Gastrocnemius medialis (tissue), 4 donors: Measurements from ENCODE around the gene CD38. TPM values are rescaled to one million over a fixed set of nuclear protein-coding genes. Genes with fewer than 3 reads are reported as not detected.
"Not testable (repeated sequence)": the region's sequence is repeated elsewhere in the genome, so short reads cannot be mapped to it uniquely, and the experiment has no call there.

Experiments
- ATAC-seq, 2 donors: fragments of 150-250 bp; one replicate each; pipeline ENCODE4 v1.9.1; 2016
- DNase-seq, 2 donors: peaks; one replicate each; pipeline ENCODE4 v3.0.0-alpha.2; 2019
- H3K27ac ChIP-seq, 4 donors: fragments of 200-600 bp; sonication (generic); 1 replicate in 1 of 4; 2 replicates in 3 of 4; pipeline ENCODE4 v1.5.1; 2016 to 2018; ENCODE audit warnings: mild to moderate bottlenecking in 2 of 4, moderate library complexity in 1 of 4
- H3K27me3 ChIP-seq, 3 donors: fragments of 200-600 bp; sonication (generic) in 2 of 3; 1 replicate in 1 of 3; 2 replicates in 2 of 3; pipeline versions ENCODE4 v1.5.1 to v1.6.0; 2016 to 2019; ENCODE audit warnings: mild to moderate bottlenecking in 1 of 3, moderate library complexity in 1 of 3
- H3K36me3 ChIP-seq, 2 donors: fragments of 200-600 bp; sonication (generic) in 1 of 2; one replicate each; pipeline ENCODE4 v1.5.1; 2017 to 2018
- H3K4me1 ChIP-seq, 2 donors: fragments of 200-600 bp; sonication (generic) in 1 of 2; one replicate each; pipeline ENCODE4 v1.5.1; 2016 to 2017; ENCODE audit warnings: mild to moderate bottlenecking in 2 of 2
- H3K4me3 ChIP-seq, 4 donors: fragments of 200-600 bp; sonication (generic) in 3 of 4; 1 replicate in 1 of 4; 2 replicates in 3 of 4; pipeline ENCODE4 v1.5.1; 2016 to 2019; ENCODE audit warnings: mild to moderate bottlenecking in 2 of 4
- H3K9me3 ChIP-seq, 3 donors: fragments of 200-600 bp; sonication (generic) in 2 of 3; 1 replicate in 1 of 3; 2 replicates in 2 of 3; pipeline ENCODE4 v1.5.1; 2016 to 2019
- CTCF ChIP-seq, 5 experiments: fragments of 450-650 bp in 3 of 5; fragments of 200-600 bp in 2 of 5; sonication (generic) in 2 of 5; IDR thresholded peaks in 4 of 5; conservative IDR thresholded peaks in 1 of 5; 1 replicate in 4 of 5; 2 replicates in 1 of 5; pipeline ENCODE4 v1.5.1; 2016 to 2019; ENCODE audit warnings: antibody characterized with exemption in 5 of 5, mild to moderate bottlenecking in 3 of 5, moderate library complexity in 3 of 5
- POLR2A ChIP-seq, 2 donors: fragments of 450-650 bp; IDR thresholded peaks; one replicate each; pipeline ENCODE4 v1.6.1; 2017; ENCODE audit warnings: antibody characterized with exemption in 2 of 2, mild to moderate bottlenecking in 2 of 2, moderate library complexity in 2 of 2
- in situ Hi-C, 4 donors: fragments of 200-750 bp; cut with MboI; loops; one replicate each; pipeline versions ENCODE4 v1.15.0 to v1.8.0; 2017; ENCODE audit warnings: low sequenced_read_pairs in 4 of 4
- intact Hi-C: fragments of 100-400 bp; cut with DNase I; formaldehyde crosslinking; loops from one replicate; pipeline ENCODE4 v1.15.1; 2023; ENCODE audit warnings: low total_unique reads
- total RNA-seq, 4 donors: library from RNA; depleted of rRNA; stranded (reverse); fragments of >200 nt; gene quantifications; one replicate each; pipeline versions ENCODE4 v1.1.0 to v1.2.3, GENCODE V29; 2016

CD38 gene
- total RNA-seq, 4 donors from 2014 or later: 0.73 to 9.0 (median 2.4) TPM

GRCh38 chr4:15851969-15852368, 73.8 kb downstream of the CD38 start:
- in situ Hi-C loops: no loop called here
- ATAC-seq (peak; percentile 92 to 95), DNase-seq (peak; percentile 37 to 46)
- no peaks in the 10 kb centered on the region for H3K36me3 ChIP-seq
- no peaks in the 10 kb centered on the region for H3K9me3 ChIP-seq
- H3K27ac ChIP-seq: peak overlapping the region in 2 of 4 donors; percentile 41 to 82
- TF ChIP-seq POLR2A (IDR thresholded peaks at IDR 0.05) (no peak), CTCF (IDR thresholded peaks at IDR 0.05 in 4 of 5, conservative IDR thresholded peaks at IDR 0.05 in 1 of 5) (no peak)
- H3K27me3 ChIP-seq: no peaks in the 10 kb centered on the region
- no peak overlapping the region for H3K4me3 ChIP-seq
- intact Hi-C loops: no loop called here
- H3K4me1 ChIP-seq: peaks cover 0 to 25% of the 10 kb centered on the region in 2 donors

GRCh38 chr4:15852524-15852923, 74.4 kb downstream of the CD38 start:
- in situ Hi-C loops: no loop called here

GRCh38 chr4:15853345-15853744, 75.2 kb downstream of the CD38 start:
- intact Hi-C loops (no loop called here), in situ Hi-C loops (no loop called here)
- Histone ChIP-seq H3K36me3 (no peaks in the 10 kb centered on the region), H3K27ac (peak overlapping the region in 1 of 4 donors; percentile 82), H3K27me3 (no peaks in the 10 kb centered on the region), H3K4me1 (peaks cover 0 to 25% of the 10 kb centered on the region in 2 donors), H3K4me3 (no peak overlapping the region), H3K9me3 (no peaks in the 10 kb centered on the region)
- TF ChIP-seq POLR2A (IDR thresholded peaks at IDR 0.05): no peak
- no peak for TF ChIP-seq CTCF (IDR thresholded peaks at IDR 0.05 in 4 of 5, conservative IDR thresholded peaks at IDR 0.05 in 1 of 5)
- no peak for ATAC-seq
- DNase-seq: no peak

More at GRCh38 chr4:15852524-15852923, 74.4 kb downstream of the CD38 start:
- no peak for DNase-seq
- TF ChIP-seq POLR2A (IDR thresholded peaks at IDR 0.05): no peak
- TF ChIP-seq CTCF (IDR thresholded peaks at IDR 0.05 in 4 of 5, conservative IDR thresholded peaks at IDR 0.05 in 1 of 5): no peak
- ATAC-seq: peak; percentile 43 to 46
- Histone ChIP-seq H3K27me3 (no peaks in the 10 kb centered on the region), H3K36me3 (no peaks in the 10 kb centered on the region), H3K4me3 (no peak overlapping the region), H3K27ac (peak overlapping the region in 2 of 4 donors; percentile 21 to 82), H3K4me1 (peaks cover 0 to 25% of the 10 kb centered on the region in 2 donors), H3K9me3 (no peaks in the 10 kb centered on the region)
- intact Hi-C loops: no loop called here

- intact Hi-C loops (no loop called here), in situ Hi-C loops (no loop called here)
- H3K4me3 ChIP-seq: no peak overlapping the region
- H3K36me3 ChIP-seq: no peaks in the 10 kb centered on the region
- TF ChIP-seq POLR2A (IDR thresholded peaks at IDR 0.05) (no peak), CTCF (IDR thresholded peaks at IDR 0.05 in 4 of 5, conservative IDR thresholded peaks at IDR 0.05 in 1 of 5) (no peak)
- no peaks in the 10 kb centered on the region for H3K27me3 ChIP-seq
- peak overlapping the region in 3 of 4 donors; percentile 4 to 69 (median 28) for H3K27ac ChIP-seq
- DNase-seq: peak; percentile 51 to 58
- peaks cover 0 to 25% of the 10 kb centered on the region in 2 donors for H3K4me1 ChIP-seq
- peak; percentile 44 to 56 for ATAC-seq
- no peaks in the 10 kb centered on the region for H3K9me3 ChIP-seq
Observed at GRCh38 chr4:15855804-15856475, 77.8 kb downstream of the CD38 start.

- intact Hi-C loops, in situ Hi-C loops, H3K36me3 ChIP-seq, H3K27ac ChIP-seq, ATAC-seq, H3K4me3 ChIP-seq, H3K27me3 ChIP-seq, H3K9me3 ChIP-seq, H3K4me1 ChIP-seq, DNase-seq: not testable (repeated sequence)
Observed at GRCh38 chr4:15861198-15861597, 83.1 kb downstream of the CD38 start.
